Effector CD4-positive, alpha-beta T cell (primary cell): Measurements from ENCODE around the gene PIEZO1.

Experiments used
- DNase-seq: peaks from one replicate; pipeline ENCODE4 v3.0.0-alpha.2; 2020

The PIEZO1 gene

DNA sequence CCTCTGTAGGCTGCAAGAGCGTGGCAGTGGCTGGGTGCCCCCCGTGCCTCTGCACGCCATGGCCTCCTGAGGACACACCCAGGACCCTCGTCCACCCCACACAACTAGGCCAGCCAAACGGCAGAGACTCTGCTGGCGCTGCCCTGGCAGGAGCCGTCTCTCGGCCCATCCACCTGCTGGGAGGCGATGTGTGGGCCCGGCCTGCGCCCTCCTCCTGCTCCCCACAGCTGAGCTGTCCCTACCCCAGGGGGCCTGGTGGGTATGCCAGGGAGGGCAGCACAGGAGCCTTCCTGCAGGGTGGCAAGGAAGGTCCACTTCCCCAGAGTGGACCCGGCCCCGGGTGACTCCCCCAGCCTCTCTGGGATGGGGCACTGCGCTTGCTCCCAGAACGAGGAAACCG, 85.8 kb downstream of the PIEZO1 start:
- DNase-seq: no peak

DNA sequence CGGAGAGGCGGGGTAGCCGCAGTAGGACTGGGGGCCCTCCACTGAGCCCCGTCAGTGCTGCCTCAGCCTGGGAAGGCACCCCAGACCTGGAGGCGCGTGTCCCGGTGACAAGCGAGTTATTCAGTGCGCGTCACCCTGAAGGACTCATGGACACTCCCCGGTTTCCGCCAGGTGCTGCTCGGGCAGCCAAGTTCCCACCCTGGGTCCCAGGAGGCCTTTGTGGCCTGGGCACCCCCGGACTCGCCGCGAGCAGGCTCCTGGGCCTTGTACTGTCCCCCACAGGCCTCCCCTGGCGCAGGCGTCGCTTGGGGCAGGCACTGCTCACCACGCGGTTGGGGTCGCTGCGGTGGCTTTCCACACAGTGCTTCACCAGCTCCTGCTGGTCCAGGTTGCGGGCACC, 86.4 kb downstream of the PIEZO1 start:
- DNase-seq: no peak

DNA sequence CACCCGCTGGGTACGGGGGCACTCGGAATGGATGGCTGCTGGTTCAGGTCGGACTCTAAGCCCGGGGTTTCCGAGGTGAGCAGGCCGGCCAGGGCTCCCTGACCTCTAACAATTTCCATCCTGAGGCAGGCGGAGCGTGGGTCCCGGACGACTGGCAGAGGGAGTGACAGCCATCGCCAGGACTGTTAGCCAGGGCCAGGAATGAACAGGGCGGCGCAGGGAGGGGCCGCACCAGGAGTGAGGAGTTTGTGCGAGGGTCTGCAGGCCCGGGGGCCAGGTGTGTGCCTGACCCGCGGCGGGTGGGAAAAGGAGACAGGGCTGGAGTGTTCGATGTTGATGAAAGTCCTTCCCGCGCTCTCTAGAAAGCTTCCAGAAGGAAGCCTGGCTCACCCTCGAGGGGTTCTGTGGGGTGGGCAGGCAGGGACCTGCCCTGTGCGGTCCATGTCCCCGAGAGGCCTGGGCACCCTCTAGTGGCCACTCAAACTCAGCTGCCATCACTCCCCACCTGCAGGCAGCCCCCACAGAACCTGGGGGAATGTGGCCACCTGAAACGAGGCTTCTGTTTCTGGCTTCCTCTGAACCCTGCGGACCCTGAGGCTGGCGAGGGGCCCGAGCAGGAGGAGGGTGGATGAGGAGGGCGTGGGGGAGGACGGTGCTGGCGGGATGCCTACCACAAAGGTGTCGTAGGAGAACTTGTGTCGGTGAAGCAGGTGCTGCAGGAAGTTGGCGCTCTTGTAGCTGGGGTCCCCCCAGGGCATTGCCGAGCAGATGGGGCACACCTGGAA, 87.0 kb downstream of the PIEZO1 start:
- no peak for DNase-seq

DNA sequence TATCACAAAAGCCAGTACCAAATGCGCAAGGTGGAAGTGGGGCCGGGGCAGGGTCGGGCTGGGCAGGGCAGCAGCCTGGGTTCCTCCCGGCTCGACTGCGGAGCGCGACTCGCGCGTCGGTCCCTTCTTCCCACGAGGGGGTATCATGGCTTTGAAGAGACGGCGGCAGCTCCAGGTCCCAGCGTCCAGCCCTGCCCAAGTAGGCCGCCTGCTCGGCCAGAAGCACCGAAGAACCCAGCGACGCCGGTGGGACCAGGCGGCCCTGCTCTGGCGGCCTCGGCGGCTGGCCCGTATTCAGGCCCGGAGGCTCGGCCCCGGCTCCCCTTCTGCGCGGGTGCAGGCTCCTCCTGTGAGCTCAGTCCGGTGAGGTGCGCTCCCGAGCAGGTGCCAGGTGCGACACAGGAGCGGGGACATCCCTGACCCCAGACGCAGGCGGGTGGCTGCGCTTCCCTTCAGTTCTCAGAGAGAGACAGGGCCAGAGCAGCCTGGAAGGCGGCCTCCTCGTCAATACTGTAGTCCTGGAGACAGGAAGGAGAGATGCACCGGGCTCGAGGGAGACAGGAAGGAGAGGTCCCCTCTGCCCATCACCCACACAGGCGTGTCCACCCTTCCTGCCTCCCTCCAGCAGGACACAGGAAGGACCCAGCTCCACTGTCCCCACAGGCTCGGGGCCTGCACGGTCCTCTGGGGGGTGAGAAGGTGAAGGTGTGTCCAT, 87.7 kb downstream of the PIEZO1 start:
- DNase-seq: no peak

DNA sequence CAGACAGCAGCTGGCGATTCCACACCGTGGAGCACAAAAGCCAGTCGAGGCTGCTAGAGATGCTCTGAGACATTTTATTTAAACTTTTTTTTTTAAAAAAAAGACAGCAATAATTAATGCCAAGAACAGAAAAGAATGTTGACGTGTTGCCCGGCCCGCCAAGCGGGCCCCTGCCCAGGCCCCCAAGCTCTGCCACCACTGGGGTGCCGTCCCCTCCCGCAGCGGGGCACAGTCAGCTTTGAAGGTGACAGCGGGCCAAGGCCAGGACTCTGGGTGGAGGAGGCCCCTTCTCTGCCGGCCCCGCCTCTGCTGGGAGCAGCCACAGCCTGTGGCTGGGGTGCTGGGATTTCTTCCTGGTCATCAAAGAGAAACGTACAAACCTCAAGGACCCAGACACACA, 88.6 kb downstream of the PIEZO1 start:
- no peak for DNase-seq

DNA sequence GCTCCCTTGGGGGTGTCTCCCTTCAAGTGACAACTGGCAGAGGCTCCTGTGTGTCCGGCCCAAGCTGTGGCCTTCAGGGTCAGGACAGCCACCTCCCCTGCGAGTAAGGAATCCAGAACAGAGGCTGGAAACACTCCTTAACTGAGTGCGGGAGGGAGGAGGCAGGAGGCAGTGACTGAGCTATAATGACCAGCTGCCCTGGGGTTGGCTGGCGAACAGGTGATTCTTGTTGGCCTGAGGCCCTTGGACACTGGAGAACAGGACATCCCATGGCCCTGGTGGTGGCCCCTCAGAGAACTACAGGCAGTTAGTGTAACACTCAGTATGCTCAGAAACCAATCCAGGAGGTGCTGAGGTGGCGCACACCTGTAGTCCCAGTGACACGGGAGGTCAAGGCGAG, 89.3 kb downstream of the PIEZO1 start:
- no peak for DNase-seq

DNA sequence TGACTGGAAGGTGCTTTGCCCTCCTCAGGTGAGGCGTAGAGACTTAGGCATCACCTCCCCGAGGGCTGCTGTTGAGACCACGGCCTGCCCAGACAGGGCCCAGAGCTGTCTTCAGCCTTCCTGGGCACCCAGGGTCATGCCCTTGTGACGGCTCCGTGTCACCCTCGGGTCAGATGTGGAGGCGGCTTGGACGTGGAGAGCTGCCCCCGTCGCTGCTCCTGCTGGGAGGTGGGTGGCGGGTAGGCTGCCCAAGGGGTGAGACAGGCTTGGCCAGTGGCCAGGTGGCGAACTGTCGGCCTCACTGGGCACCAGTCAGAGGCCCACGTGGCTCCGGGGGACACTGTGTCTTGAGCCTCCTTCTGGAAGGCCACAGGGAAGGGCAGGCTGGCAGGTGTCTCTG, 89.8 kb downstream of the PIEZO1 start:
- no peak for DNase-seq

DNA sequence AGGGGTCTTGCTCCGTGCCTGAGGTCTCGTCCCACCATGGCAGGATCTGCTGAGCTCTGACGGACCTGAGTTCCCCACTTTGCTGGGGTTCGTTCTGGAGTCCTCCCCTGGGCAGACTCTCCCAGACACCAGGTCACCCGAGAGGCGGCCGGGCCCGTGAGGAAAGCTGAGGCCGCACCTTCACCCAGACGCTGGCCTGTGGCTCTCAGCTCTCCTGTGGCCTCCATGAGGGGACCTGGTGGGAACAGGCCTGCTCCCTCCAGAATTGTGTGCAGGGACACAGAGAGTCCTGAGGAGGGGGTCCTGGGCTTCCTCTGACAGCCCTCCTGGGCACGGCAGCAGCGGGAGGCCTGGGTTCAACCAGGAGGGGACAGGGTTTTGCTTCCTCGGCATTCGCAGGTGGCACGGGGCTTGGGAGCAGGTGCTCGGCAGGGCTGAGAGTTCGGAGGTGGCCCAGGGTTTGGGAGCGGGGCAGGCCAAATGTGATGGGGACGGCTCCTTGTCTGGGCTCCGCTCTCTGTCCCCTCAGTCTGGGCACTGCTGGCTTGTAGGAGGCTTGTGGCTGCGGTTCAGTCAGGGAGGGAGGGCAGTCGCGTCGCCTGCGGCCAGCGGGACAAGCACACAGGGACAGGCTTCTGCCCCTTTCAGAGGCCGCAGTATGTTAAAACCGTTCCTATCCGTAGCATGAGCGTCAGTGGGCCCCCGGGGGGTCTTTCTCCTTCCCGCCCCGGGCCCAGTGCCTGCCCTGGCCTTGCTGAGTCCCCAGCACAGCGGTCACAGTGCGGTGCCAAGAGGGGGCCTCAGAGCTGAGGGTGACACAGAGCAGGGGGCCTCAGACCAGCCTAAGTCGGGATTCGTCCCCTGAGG, 90.6 kb downstream of the PIEZO1 start:
- no peak for DNase-seq

DNA sequence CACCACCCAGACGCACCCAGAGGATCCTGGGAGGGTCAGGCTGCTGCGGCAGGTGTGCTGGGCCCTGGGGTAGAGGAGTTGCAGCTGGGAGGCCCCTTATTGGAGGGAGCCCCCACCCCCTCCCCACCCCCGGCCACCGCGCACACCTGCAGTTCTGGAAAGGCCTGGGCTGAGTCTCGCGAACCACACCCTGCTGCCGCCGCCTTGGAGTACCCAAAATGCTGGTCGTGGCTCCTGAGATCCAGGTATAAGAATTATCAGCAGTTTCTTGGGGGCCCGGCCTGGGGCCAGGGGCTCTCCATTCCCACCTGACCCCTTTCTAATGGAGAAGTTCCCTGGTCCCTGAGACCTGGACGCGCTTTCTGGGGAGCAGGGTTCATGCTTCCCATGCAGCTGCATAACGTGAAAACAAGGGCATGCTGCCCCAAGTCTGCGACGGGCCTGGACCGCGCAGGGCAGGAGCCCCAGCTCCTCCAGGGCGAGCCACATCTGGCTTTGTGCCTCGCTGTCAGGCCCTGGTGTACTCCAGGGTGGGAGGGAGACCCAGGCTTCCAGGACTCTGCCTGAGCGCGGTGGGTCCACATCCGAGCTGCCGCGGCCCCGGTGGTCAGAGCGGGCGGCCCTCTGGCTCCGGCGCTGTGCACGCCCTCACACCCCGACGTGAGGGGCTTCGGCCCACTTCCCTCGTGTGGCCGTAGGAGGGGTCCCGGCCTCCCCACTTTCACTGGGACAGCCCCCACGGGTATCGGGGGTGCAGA, 91.4 kb downstream of the PIEZO1 start:
- no peak for DNase-seq

DNA sequence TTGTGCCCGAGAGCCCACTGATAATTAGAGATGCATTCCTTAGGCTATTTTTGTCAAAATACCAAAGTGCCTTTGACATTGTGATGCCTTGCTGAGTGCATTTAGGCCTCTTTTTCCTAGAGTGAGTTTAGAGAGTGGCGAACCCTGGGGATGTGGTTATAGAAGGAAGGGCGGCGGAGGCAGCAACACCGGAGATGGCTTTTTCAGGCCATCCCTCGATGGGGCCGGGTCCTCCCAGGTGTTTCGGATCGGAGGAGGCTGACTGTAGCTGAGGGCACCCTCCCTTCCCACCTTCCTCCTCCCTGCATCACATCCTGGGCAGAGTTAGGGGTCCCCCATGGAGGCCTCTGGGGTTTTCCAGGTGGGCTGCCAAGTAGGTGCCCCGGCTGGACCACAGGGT, 92.2 kb downstream of the PIEZO1 start:
- no peak for DNase-seq

DNA sequence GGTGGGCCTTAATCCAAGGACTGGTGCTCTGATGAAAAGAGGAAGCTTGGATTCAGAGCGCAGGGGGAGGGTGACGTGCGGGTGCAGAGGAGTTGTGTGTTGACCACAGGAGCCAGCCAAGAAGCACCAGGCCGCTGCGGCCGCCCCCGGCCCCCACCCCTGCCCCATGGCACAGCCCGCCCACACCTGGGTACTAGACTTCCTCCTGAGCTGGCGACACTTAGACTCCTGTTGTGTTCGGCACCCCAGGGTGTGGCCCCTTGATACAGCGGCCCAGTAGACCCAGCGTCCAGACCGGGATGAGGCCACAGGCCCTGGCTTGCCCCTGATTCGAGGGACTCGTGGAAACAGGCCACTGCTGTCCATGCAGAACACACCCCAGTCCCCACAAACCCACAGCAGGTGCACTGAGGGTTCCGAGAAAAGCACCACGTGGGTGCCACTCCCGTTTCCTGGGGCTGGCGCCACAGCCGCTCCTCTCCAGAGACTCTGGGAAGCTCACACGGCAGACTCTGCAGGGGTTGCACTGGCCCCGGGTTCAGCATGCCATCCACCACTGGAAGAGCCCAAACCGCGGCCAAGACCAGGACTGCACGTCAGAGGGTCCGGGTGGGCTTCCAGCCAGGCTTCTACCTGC, 93.0 kb downstream of the PIEZO1 start:
- no peak for DNase-seq

DNA sequence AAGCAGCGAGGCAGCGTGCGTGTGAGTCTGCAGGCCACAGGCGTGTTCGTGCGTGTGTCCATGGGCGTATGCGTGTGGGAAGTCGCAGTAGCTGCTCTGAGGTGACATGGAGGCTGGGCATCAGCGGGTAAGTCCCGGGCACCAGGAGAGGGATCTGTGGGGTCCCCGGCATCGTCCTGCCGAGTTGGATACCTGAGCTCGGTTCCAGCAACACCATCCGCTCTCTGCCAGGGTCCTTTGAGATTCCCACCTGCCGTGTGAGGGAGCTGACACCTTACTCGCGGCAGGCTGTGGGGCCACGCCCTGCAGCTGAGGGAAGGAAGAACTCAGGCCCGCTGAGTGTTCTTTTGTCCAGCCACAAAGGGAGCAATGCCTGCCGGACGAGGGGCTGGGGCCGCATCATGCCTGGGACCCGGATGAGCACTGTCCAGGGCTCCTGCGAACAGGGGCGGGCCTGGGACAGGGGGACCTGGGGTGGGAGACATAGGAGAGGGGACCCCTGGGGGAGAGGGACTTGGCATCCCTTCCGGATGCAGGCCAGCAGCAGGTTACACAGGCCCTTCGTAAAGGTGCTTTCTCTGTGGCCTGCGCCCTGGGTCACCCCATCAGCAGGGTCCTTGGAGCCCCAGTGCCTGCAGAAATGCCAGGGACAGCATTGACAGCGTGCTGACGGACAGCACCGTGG, 93.7 kb downstream of the PIEZO1 start:
- no peak for DNase-seq

DNA sequence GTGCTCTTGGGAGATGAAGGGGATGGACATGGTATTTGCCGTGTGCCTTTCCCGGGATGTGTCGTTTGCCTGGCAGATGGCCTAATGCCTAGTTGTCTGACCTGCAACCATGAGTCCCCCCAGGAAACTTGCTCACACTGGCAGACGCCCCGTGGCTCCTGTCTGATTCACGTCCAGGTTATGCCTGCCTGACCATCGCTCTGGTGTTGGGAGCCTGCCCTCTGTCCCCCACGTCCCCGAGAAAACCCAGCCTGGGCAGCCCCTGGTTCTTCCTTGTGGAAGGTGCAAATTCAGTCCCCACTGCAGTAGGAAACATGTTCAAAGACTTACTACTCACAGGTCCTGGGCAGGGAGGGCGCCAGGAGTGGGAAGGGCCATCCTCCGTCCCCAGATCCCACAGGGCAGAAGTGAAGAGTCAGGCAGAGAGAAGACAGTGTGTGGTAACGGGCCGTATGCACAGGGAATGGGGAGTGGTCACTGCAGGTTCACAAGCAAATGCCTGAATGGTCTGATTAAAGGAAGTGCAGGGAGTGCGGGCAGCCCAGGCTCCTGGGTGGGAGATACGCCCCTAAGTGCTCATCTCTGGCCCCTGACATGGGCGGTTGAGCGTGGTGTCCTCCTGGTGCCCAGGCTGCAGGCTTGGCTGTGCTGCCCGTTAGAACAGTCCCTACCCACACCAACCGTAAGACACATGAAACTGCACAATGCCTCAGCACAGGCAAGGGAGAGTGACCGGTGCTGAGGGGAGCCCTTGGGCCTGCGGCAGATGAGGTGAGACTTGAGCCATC, 94.5 kb downstream of the PIEZO1 start:
- no peak for DNase-seq

DNA sequence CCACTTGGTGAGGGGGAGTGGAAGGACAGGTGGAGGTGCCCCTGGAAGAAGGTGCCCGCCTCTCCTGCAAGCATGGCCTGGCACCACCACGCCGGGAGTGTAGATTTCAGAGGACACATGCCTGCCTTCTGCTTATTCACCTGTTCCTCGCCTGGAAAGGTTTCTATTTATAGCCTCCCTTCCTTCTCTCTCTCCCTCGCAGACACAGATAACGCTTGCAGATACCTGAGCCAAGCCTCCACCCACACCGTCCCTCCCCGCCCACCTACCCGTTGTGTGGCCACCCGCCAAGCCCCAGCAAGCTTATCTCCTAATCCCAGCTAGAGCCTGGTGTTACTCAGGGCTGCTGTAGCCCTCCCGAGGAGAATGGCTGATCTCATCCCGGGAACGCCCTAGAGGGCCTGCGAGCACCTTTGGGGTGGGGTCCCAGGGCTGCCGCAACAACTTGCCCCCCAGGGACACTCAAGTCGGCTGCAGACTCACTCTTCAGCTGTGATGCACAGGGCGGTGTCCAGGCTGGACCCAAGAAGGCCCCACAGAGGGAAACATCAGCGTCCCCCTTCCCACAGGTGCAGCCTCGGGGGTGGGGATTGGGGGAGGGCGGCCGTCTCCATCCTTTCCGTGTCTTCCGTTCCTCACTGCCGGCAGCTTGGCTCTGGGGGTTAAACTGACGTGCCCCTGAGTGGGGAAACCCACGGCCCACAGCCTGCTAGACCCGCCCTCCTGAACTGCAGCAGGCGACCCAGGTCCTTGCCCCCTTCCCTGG, 96.8 kb downstream of the PIEZO1 start:
- DNase-seq: no peak

DNA sequence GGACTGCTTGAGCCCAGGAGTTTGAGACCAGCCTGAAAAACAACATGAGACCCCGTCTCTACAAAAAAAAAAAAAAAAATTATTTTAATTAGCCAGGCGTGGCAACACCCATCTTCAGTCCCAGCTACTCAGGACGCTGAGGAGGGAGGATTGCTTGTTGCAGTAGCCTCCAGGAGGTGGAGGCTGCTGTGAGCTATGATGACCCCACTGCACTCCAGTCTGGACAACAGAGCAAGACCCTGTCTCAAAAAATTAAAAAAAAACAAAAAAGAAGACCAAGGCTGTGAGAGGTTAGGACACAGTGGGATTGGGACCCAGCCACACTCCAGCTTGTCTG, 97.4 kb downstream of the PIEZO1 start:
- DNase-seq: no peak

DNA sequence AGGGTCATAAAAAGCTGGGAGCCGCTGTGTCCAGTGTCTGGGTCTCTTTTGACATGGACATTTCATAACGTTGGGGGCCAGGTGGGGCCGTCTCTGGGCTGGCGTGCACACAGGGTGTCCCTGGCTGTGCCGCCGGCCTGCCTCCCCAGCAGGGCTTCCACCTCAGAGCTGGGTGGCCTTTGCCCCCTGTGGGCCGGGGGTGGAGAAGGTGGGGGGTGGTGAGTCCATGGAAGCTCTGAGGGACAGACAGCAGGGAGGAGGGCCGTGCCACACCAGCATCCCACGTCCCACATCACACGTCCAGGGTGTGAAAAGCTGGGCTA, 97.8 kb downstream of the PIEZO1 start:
- DNase-seq: no peak

DNA sequence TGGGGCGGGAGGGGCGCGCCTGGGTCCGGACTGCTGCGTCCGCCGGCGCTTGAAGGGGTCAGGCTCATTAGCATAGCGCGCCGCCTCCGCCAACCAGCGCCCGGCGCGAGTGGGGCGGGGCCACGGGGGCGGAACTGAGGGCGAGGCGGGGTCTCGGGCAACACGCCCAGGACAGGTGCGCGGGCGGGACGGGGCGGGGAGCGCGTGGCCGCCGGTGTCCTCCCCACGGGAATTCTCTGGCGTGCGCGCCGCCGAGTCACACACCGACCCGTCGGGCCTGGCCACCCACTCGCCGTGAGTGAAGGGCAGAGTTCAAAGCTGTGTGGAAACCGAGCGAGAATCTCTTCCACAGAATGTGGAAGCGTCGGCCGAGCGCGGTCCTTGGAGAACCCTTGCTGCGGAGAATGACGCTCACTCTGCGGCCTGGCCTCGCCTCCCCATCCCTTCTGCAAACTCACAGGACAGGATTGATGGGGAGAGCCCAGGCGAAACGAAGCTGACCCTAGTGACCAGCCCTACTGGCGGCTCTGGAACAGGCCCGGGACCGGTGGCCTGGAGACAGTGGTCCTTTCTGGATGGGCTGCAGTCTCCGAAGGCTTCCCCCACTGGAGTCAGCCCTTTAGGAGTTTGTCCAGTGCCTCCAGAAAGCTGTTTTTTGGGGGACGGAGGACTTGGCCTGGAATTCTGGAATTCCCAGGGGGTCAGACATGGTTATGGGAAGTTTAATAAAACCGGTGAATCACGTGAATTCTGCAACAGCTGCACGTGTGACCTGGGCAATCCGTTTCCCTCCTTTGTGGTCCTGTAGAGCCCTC, 98.4 kb downstream of the PIEZO1 start, which contains the start of gene SNAI3:
TSS of gene SNAI3 (minus strand) at position 69 of the 815 bp plus-strand sequence. CDS start 101 bp downstream, outside the sequence.
- peak; percentile 78 for DNase-seq

DNA sequence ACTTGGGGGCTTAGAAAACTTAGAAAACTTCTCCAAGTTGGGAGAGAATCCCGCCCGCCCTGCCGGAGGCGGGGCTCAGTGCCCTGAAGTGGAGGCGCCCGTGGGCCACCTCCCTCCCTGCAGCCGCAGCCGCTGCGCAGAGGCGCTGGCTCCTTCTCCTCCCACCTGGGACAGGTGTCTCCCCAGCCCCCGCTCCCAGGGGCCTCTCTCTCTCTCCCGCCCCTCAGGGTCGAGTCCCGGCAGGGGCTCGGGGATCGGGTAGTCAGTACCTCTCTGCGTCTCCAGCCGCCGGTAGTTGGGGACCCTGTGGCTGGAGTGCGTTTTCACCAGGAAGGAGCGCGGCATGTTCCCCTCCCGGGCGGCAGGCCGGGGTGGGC, 99.0 kb downstream of the PIEZO1 start:
- peak; percentile 29 for DNase-seq
